Activated naive CD8-positive, alpha-beta T cell treated with anti-CD3 and anti-CD28 coated beads, Interleukin-2, amount 50 U/mL, for 16 hours (primary cell): ENCODE data around the gene NIN.
"Not testable (repeated sequence)": the region's sequence is repeated elsewhere in the genome, so short reads cannot be mapped to it uniquely, and the experiment has no call there.

Experiments used
- DNase-seq: peaks from one replicate; pipeline ENCODE4 v3.0.0-alpha.2; 2020; ENCODE audit warnings: low read depth, low spot score

The NIN gene

GRCh38 chr14:50816395-50817047 is 14.4 kb downstream of the NIN start:
- DNase-seq: no peak

- DNase-seq: not testable (repeated sequence)
Measured at GRCh38 chr14:50815526-50815925, 15.4 kb downstream of the NIN start.

GRCh38 chr14:50815058-50815457 is 15.9 kb downstream of the NIN start:
- not testable (repeated sequence) for DNase-seq

DNA sequence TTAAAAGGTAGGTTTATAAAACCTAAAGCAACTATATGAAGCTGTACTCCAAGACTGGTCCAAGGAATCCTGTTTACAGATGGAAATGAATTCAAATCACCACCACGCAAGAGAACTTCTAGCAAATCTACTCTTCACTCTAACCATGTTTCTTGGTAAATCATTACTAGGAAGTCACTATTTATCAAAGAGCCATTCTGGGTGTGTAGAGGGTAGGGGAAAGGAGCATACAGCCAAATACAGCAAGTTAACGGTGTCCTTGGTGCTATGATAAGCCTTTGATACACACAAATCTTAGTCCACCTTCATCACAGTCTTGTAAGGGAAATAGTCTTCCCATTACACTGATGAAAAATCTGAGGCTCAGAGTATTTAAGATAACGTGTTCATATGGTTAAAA is 16.8 kb downstream of the NIN start:
- no peak for DNase-seq

DNA sequence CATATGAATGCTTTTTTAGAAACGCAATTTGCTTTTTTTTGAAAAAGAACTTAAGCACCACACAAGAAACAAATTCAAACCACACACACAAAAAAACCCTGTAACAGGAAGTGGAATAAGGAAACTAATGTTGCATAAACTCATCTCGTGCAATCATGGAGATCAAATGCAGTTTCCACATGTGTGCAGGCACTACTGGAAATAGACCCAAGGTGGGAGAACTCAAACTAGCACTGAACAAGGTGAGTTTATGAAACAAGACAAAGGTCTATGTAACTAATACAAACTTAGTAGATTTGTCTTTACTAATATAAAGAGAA is 17.5 kb downstream of the NIN start:
- no peak for DNase-seq

DNA sequence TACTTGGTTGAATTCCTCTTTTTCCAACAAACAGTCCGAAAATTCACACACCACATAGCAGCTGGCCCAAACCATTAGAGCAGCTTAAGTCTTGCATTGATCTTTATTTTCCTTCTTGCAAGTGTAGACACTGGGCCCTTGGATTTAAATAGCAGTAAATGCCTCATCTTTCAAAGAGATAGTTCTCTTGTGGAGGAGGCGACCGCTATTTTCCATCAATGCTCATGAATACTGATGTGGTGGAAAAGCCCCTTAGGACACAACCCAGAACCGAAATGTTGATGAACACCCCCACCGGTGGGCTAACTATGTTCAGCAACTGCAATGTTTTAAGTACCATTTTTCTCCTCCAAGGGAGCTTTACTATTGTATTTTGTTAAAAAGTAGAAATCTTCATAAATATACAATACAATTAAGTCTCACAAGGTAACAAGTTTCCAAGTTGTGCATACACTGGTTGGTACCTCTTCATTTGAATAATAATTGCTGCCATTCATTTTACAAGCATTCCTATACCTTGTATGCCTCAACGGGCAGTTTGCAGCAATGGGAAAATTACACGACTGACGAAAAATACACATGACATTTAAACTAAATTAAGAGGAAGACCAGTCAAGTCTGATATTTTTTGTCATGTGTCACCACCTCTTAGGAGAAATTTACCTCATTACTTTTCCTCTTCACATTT is 18.0 kb downstream of the NIN start:
- DNase-seq: no peak

DNA sequence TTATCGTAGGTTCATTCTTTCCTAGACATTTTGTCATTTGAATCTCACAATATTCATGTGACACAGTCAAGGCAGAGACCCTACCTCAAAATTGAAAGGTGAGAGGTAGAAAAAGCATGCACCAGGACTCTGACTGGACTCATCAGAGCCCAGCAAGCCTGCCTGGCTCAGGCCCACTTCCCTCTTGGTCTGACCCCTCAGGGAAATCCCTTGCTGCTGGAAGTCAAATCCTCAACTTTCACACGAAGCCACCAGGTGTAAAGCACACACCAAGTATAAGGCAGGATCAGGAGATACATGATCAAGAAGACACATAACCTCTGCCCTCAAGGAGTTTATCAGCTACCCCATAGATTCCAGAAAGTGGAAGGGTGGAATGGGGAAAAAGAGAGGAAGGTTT is 18.8 kb downstream of the NIN start:
- no peak for DNase-seq

- no peak for DNase-seq
Measured at GRCh38 chr14:50808053-50808452, 22.9 kb downstream of the NIN start.

DNA sequence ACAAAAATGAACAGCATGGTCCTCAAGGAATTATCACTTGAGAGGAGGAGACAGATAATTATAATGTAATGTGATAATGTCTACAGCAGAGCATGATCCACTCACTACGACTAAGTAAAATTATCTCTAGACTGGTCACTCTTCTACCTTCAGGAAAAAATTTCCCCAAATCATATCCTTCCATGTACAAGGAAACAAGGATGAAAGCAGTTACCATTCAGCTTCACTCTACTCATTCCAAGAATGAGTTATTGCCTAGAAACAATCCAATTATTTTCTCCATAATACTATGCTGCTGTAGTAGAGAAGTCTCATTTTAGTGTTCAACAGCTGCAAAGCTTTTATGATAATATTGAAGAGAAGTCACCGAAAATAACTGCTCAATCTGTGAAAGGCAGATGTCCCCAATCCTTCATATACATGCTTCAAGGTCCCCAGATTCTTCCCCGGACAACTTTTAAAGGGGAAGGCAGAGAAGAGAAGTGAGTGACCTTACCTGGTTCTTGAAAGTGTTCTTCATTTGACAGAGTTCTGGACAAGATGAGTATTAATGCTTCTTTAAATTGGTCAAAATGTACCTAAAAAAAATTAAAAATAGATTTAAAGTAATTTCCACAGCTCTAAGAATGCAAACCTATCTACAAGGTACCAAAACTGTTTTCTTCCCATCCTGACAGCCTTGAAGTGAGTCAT is 24.6 kb downstream of the NIN start:
- no peak for DNase-seq

DNA sequence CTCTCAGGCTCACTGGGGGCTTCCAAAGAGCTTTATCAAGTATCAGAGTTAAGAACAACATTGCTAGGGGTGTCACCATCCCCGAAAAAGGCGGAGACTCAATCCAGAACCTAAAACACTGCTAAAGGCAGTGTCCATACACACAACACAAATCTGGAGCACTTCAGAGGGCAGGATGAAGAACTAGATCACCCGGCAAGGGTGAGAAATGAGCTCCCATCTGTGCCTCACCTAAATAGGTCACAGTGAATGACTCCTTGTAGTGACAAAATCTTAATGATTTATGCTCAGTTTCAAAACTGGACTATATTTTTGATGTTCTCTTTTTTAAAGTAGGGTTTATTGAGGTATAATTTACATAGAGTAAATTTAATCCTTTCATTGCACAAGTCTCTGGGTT is 25.6 kb downstream of the NIN start:
- DNase-seq: no peak

- DNase-seq: no peak
Measured at GRCh38 chr14:50804181-50804721, 26.7 kb downstream of the NIN start.

GRCh38 chr14:50801706-50802105 is 29.3 kb downstream of the NIN start:
- no peak for DNase-seq

GRCh38 chr14:50800032-50800431 is 30.9 kb downstream of the NIN start:
- DNase-seq: no peak

DNA sequence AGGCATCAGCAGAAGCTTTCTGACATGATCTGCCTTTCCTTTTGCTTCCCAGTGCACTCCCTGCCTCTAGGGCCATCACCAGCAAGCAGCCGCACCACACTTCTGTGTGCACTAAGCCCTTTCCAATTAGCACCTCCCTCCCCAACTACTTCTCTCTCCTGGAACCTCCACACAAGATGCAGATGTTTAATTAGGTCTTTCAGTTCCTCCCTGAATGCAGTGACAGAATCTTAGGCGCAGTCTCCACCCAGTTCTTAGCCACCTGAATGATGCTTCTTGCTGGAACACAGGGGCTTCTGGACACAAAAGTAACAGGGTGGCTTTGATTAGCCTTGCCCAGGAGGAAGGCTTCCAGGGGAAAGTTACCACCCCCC is 32.9 kb downstream of the NIN start:
- no peak for DNase-seq

DNA sequence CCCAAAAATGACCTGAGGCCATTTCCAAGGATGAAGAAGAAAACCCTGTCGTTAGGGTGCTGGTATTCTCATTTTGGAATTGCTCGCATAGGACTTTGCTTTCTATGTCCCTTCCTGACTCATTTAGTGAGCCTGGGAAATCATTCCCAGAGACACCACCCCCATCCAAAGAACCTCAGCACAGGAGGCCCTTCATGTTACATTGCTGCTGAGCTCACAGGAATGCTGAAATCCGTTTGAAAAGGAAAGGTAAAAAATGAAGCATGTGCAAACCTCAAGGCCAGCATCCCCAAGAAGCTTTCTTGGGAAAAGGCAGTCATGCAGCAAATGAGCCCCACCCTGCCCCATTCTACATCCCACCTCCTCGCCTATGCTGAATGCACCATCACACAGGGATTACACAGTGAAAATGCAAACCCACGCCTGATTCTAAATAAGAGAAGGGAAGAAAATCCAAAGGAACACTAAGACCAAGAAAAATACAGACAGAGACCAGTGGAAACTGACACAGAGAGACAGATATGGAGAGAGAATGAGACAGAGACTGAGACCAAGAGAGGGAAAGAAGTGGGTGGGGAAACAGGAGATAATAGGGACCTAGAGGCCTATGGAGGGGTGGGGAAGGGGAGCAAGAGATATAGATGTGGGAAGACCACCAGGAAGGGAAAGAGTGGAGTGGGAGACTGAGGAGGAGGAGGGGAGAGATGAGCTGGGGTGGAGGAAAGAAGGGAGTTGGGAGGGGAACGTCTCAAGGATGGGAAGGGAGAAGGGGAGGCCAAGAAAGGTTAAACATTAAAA is 33.5 kb downstream of the NIN start:
- no peak for DNase-seq

DNA sequence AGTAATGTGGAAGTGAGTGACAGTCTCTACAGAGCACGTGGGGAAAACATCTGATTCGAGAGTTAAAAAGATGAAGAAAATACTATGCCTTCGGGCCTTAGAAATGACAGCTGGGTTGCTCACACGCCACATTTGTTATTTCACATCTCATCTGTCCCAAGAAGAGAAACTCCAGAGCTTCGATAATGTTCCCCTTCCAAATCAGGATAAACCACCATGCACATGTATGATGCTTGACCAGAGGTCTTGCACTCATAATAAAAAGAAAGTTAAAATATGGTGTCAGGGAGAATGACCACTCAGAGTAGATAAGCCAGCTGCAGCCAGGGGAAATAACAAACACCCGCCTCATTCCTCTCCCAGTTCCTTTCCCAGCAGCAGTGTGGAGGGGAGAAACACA is 34.6 kb downstream of the NIN start:
- no peak for DNase-seq

- no peak for DNase-seq
Measured at GRCh38 chr14:50795909-50796308, 35.1 kb downstream of the NIN start.

DNA sequence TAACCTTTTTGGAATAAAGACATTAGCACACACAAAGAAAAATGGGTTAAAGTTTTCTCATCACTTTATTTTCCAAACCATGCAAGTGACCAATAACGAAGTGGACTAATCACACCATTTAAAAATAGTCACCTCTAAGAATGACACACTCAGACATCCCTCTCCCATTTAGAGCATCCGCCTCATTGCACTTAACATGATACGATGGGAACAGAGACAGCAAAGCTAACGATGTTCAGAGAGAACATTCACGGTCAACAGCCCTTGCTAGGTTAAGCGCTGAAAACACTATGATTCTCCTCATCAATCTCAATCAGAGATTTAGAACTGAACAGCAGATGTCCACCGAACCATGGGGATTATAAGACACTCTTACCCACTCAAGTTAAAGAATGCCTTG is 35.8 kb downstream of the NIN start:
- DNase-seq: no peak

DNA sequence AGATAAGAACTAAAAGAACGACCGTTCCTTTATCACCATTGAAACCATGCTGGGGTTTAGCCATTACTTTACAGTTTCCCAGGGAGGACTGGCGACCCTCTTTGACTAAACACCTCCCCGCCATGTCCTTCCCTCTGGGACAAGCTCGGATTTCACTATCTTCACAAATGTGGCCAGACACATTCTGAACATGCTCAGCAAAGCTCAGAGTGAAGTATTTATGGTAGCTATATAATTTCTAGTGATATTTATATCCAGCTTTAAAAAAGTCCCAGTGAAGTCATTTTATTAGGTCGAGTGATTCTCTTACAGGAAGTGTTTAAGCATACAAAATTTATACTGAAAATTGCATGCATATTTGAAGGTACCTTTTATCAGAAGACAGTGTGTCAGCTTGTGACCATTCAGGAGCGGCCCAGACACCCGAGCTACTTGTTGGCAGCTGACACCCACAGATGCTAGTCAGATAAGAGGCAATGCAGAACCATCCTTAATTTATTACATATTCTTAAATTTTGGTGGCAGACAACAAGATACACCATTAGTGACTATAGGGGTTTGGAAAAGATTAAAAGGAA is 36.8 kb downstream of the NIN start:
- no peak for DNase-seq

GRCh38 chr14:50792634-50793068 is 38.3 kb downstream of the NIN start:
- no peak for DNase-seq

DNA sequence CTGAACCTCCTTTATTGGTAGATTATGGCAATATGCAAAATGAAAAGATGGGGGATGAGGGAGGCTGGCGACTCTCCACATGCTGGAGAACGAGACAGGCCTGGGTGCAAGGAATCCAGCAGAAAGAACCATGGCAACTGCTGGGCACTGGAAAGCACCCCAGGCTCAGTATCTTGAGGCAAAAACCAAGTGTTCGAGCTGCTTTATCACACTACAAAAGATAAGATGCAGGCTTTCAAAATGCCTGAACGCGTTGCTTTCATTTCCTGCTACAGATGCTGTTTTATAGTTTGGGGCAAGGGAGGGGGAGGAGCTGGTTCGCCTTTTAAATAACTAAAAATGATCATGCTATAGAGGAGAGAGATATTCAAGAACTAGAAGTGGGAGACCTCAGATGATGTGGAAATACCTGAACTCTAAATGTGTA is 38.9 kb downstream of the NIN start:
- no peak for DNase-seq

DNA sequence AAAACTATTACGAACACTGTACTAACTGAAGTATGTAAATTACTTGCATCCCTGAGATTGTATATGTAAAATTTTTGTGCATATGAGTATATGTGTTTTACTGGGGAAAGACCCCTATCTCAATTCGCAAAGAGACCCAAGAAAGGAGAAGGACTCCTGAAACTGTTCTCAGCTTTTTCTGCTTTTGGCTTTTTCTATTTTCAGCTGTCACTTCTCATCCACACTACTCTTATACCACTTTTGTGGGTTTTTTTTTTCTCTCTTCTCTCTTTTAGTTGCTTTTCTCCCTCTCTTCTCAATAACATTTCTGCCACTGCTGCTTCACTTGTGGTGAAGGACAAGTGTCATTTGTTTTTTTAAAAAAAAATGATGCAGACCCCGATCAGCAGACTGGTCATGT is 39.8 kb downstream of the NIN start:
- no peak for DNase-seq
